Eye (tissue), 1 donor: ENCODE results near the gene SYNPO.

Experiments used
- DNase-seq: peaks from one replicate; pipeline ENCODE4 v3.0.0-alpha.2; 2015

Gene SYNPO

DNA sequence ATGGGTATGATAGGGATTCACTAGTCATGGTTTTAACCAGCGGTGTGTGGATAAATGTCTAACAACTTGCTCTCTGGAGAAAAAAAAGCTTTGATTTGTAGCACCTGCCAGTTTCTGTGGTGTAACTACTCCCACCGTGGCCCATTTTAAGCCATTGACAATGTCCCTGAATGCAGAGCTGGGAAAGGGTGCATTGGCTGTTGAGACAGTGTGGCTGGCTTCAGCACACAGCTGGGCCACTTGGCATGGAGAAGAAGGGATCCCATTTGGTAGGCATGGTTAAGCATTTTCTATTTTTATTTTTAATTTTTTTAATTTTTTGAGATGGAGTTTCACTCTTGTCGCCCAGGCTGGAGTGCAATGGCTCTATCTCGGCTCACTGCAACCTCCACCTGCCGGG, 31.5 kb upstream of the SYNPO start:
- no peak for DNase-seq

DNA sequence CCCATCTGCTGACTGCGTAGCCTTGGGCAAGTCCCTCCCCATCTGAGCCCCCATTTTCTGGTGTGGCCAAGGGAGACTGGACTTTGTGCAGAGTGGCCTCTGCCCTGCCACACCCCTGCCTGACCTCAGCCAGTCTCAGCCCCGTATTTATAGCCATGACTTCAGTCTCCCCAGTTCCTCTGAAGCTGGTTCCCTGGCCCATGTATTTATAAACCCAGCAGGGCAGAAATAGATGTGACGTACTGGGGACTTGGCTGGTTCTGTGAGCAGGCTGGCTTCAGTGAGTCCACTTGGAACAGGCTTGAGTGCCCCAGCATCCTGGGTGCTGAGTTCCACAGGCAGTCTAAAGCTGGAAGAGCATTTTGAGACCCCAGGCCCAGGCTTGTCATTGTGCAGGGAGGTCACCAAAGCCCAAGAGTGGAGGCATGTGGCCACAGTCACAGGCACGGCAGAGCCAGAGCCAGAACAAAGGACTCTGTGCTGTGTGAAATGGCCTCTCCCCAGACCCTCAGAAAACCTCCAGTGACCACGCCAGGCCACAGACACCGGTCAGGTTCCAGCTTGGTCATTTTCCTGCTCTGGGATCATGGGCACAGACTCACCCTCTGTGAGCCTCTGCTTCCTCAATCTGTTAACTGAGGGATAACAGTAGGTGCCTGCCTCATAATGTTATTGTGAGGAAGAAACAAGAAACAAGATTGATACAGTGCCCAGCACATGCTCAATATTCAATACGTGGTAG, 30.4 kb upstream of the SYNPO start:
- DNase-seq = no peak

DNA sequence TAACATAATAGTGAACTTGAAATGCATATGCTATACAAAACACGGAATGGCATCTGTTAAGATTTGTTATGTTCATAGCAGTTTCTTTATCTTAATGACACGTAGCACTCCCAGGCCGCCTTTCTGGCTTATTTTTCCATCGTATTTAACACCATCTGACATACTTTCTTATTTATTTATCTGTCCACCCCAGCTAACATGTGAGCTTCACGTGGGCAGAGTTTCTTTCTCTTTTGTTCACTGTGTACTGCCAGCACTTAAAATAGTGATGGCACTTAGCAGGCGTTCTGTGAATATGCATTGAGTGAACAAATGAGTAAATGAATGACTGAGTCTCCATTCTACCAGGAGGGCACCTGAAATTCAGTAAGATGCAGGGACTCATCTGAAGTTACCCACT, 29.4 kb upstream of the SYNPO start:
- DNase-seq = no peak

DNA sequence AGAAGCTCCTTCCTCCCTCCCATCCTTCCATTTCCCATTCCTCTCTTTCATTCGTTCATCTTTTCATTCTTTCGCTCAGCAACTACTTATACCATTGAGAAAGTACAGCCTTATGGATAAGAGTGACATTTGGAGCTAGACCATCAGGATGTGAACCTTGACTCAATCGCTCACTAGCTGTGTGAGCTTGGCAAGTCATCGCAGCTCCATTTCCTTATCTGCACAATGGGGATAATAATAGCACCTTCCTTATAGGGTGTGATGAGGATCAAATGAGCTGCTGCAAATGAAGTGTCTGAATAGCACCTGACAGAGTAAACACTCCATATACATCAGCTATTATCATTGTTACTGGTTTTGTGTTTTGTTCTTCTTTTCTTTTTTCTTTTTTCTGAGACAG, 28.1 kb upstream of the SYNPO start:
- DNase-seq = no peak

DNA sequence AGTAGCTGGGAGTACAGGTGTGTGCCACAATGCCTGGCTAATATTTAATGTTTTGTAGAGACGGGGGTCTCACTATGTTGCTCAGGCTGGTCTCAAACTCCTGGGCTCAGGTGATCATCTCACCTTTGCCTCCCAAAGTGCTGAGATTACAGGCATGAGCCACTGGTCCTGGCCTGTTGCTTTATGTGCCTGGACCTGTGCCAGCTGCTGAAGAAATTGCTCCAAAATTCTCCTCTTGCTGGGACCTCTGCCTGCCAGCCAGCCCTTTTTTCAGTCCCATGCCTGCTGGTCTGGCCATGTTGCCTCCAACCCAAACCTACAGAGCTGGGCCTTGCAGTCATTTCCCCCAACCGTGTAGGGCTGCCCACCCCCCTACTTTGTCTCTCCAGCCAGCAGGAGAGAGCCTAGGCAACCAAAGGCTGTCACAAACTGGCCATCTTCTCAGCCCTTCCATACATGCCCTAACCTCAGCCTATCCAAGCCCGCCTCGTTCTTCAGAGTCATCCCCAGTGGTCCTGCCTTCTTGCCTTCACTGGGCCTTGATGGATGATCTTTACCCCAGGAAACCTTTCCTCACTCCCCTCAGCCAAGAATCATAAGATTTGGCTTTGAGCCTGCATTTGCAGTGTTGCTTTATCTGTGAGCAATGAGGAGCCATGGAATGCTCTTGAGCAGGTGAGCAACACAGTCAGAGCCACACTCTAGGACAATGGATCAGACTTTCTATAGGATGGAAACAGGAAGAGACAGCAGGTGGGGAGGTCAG, 27.4 kb upstream of the SYNPO start:
- no peak for DNase-seq

DNA sequence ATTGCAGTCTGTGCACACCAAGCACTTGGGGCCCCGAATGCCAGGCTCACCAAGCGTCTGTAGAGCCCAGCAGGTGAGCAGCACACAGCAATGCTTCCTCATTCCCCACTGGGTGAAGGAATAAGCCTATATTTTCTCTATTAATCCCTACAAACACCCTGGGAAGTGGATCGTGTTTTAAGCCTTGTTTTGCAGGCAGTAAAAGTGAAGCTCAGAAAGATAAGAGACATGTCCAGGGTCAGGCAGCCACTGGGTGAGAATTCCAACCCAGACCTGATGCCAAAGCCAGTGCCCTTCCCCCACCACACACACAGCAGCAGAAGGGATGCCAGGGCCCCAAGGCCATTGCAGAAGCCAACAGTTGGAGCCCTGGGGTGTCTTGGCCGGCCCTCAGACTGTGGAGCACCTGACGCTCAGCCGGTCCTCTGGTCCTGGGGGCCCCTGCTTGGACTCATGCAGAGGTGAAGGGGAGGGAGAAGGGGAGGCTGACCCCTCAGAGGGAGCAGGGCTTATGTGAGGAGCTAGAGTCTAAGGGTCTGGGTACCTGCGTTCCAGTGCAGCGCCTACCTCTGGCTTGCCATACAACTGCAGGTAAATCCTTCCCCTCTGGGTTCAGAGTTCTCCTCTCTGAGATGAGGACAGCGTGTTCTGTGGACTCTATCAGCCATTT, 26.3 kb upstream of the SYNPO start:
- DNase-seq = no peak

DNA sequence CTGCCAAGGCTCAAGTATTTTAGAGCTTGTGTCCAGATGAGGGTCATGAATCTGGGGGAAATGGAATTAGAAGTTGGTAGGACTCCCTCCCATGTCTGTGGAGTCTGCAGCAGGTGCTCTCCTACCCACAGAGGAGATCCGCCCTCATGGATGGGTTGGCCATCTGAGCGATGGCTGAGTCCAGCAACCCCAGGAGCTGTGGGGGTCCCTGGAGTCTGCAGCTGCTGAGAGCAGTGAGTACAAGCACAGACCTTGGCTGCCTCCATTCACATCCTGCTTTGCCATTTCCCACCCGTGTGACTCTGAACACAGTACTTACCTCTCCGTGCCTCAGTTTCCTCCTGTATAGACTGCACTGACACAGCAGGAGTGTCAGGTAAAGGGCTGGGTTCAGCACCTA, 25.8 kb upstream of the SYNPO start:
- DNase-seq = no peak

DNA sequence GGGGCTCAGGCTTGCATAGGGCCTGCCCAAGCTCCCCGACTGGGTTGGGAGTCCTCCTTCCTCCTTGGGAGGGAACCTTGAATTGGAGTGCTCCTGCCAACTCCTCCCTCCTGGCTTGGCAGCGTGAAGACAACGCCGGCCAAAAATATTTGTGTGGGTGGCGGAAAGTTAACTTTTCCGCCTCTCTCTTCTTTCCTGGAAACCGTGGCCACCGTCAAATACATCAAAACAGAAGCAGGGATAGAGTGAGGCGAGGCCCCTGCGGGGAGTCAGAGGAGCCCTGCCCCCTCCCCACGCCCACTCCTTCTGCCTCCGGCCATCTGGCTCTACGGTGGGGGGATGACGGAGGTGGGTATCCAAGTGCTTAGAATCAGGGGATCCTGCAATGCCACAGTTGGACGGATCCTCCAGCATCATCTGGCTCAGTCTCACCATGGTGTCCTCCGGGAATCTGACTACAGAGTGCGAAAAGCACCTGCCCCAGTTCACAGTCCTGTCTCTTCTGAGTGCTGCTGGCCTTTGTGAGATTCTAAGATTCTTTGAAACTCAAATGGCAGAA, 25.2 kb upstream of the SYNPO start:
- DNase-seq = peak; percentile 62

DNA sequence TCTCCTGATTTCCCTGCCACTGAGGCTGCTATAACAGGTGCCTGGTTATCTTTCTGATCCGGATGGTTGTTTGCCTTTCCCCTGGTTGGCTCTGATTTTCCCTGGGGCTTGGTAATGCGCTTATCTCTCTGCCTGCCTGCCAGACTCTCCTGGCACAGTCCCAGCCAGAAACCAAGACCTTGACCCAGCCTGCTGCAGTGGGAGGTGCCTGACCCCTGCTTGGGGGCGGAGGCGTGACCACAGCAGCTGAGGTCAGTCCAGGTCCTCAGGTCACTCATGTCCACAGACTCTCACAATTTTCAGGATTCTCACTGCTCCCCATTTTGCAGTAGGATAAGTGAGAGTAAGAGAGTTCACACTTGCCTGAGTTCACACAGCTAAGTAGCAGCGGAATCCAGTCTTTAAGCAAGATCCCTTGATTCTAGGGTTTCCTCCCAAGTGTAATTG, 24.4 kb upstream of the SYNPO start:
- DNase-seq = no peak

DNA sequence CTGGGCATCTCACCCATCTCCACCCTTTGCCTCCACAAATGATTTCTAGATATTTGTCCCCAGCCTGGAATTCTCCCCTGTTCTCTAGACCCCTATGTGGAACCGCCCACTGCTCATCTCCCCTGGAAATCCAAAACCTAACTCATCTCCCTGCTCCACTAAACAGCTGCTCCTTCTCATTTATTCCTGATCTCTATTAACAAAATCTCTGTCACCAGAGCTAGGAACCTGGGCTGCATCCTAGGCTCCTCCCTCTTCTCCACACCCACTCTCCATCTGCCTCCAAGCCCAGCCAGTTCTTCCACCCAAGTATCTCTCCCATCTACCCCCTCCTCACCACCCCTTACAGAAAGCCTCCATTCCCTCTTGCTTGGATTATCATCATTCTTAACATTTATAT, 24.0 kb upstream of the SYNPO start:
- DNase-seq = no peak

DNA sequence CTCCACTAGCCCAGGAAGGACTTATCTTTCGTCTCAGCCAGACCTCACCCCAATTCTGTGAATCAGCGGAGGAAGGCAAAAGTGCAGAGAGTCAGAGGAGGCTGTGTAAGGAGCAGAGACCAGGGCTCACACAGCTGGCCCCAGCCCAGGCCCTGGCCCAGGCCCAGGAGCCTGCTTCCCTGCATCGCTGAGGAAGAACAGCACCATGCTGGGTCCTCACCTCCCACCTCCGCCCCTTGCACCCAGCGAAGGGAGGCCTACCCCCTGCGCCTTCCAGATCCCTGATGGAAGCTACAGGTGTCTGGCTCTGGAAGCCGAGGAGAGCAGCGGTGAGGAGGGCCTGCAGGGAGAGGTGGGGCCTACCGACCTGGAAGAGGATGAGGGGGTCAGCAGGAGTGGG, 22.3 kb upstream of the SYNPO start:
- DNase-seq = no peak

DNA sequence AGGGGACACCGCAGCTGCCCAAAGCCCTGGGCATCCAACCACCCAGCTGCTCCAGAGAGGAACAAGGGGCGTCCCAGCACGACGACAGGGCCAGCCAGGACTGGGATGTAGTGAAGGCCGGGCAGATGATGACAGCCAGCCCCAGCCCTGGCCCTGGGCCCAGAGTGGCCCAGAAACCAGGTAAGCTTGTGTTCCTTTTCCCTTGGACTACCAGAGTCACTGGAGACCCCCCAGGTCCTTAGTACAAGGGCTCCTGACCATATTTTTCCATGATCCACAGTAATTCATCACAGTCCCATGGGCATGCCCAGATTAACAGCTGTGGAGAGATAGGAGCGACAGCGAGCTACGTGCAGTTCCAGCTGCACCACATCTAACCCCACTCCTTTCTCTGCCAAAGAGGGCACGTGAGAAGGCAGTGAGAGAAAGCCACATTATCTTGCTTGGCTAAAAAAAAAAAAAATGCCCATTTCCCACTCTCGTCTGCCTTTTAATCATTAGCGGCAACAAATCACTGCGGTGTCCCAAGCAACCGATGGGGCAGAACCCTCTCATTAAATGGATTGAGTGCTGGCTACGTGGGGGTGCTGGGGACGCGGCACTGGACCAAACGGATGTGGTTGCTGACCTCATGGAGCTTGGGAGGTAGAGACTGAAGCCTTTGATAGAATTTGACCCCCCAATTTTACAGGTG, 21.7 kb upstream of the SYNPO start:
- peak; percentile 65 for DNase-seq

DNA sequence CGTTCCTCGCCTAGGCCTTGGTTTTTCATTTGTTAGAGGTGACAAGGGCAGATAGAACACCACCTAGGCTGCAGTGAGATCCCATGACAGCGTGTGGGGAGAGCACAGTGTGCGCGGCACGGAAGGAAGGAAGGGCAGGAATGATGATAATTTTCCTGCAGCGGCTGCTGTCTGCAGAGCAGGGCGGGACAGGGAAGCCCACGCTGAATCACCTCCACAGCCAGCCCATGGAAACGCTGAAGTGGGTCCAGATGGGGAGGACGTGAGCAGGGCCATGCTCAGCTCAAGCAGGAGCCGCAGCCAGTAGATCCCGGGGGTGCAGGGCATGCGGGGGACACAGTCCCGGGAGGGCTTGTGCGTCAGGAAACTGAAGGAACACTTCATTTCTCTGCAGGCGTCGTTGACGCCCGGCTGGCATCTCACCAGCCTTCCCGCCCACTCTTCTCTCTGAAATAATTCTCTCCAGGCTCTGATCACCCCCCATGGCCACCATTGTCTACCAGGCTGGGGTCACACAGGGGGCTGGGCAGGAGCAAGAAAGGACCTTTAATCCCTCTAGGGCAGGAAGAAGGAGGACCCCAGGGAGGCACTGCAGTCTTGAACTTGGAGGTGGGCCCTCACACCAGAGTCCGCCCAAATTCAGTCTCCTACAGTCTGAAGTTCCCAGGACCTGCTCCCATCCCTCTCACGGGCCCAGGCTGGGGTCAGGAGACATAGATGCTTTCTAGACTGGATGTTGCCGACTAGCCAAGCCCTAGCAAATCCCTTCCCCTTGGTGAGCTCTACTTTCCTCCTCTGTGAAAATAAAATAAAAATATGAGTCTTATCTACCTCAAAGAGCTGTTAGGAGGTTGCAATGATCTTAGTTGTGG, 20.9 kb upstream of the SYNPO start:
- no peak for DNase-seq

DNA sequence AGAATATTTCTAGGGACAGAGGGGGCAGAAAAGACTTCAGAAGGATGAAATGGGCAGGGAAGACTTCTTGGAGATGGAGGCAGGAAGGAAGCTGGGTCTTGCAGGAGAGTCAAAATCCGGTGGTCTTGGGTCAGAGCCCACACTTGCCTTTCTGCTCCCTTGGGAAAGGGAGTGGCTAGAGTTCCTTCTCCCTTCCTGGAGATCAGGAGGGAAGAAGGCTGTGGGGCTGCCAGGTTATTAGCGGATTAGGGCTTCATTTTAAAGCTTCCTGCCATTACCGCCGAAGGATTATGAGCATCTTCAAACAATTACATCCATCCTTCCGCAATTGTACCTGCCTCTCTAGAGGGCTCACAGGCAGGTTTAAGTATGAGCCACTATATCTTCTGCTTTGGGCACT, 19.2 kb upstream of the SYNPO start:
- no peak for DNase-seq

DNA sequence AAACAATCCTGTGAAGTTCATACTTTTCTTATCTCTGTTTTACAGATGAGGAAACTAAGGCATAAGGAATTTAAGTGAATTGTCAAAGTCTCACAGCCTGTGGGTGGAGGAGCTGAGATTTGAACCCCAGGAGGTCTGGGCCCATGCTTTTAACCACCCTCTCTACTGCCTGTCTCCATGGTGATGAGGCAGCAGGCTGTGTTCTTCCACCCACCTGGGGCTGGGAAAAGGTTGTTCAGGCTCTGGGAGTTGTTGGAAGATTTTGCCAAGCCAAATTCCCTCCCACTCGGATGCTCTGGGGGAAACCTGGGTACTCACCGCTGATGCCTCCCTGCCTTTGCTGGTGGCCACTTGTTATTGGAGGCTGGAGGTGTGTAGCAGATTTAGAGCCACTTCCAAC, 18.3 kb upstream of the SYNPO start:
- no peak for DNase-seq

DNA sequence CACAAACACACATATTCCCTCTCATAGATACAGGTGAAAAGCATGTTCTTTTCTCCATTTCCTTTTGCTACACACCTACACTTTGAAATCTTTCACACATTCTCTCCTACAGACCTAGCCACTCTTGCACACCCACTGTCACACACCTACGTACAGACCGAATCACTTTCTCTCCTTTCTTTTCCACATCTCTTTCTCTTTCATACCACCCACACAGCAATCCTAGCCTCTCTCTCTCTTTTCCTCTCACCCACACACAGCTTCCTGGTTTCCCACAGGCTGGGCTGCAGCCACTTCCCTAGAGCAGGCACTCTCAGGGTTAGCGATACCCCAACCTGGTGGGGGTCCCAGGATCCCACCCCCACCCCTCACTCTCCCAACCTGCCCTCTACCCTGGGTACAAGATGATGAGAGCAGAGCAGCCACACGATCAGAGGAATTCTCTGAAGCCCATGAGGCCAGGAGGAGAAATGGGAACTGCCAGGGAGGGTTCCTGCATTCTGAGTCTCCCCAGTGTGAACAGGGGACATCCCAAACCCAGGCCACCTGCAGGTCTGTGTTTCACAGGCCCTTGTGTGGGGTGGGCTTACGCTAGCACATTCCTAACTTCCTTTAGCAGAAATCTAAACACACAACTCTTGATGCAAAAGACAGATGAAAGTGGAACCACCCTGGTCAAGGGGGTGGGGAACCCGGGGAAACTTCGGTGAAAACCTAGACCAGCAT, 17.1 kb upstream of the SYNPO start:
- no peak for DNase-seq

DNA sequence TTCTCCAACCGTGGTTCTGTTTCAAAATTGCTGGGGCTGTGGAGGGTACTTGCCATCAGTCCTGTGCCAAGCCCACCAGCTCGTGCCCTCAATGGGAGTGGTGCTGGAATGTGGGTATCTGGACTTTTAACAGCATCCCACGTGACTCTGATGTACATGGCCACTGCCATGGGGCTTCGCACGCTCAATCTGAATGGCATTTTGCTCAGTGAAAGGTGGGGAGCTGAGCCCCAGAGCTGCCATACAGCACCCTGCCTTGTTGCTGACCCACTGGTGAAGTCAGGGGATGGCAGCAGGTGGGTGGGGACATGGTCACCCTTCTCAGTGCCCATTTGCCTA, 16.6 kb upstream of the SYNPO start:
- no peak for DNase-seq

DNA sequence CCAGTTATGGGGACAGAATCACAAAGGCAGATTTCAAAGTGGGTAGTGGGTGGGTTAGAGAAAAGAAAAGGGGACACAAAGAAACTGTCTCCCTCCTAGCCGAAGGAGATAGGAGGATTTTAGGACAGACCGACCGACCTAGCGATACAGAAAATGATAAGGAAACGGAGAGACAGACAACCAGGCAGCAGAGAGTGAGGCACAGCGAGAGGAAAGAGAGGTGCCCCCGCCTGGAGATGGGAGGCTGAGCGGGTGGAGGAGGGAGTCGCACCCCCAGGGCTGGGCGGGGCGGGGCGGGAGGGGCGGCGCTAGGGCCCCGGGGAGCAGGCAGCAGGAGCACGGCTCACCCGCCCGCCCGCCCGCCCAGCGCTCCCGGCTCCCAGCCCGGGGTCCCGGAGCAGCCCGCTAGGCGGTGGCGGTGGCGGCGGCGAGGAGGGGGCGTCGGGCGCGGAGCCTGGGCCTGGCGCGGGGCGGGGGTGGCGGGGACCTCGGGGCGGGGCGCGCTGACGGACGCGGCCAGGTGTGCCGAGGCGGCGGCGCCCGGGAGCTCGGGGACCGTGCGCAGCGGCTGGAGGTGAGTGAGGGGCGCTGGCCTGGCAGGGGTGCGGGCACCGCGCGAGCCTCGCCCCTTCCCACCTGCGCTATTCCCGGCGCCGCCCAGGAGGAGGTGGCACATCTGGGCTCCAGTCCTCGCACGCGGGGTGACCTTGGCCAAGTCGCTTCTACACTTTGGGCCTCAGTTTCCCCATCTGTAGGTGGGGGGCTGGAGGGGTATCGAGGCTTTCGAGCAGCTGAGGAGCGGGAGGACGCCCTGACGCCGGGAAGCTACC, 15.9 kb upstream of the SYNPO start:
- peak; percentile 51 for DNase-seq

DNA sequence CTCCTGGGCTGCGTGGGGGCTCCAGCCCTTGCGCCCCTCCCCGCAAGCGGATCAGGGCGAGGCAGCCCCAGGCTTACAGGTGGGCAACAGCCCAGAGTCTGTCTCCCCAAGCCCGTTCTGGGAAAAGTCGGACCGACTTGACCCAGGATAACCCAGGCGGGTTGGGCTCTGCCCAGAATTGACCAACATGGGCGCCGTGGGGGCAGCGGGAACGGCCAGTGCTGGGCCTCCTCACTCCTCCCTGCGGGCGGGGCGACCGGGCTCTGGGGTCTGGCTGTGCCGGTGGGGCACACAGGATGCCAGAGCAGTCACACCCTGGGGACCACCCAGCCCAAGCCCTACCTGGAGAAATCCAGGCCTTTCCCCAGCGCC, 15.3 kb upstream of the SYNPO start:
- DNase-seq = no peak
